HG03066 (cell line): Measurements from ENCODE around the gene REV3L.

Experiments
- ATAC-seq: cut with Tn5 transposase; IDR thresholded peaks from one replicate; pipeline ENCODE4 v1.9.1; 2021; ENCODE audit warnings: low read depth; ENCODE audit not compliant: unreplicated experiment

REV3L gene

DNA sequence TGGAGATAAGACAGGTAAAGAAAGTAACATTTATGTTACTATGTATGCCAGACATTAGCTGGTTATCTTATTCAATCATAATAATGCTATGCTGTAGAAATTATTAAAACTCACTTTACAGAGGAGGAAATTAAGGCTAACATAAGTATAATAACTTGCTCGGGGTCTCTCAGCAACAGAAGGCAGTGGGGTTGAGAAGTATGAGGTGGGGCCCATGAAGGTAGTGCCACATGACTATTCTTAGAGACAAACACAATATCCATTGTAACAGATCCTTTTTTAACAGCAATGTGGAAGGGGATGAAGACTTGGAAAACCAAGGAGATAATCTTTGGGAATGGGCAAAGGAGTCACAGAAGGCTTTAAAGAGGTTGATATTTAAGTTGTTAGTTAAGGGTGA lies 11.5 kb downstream of the REV3L start:
- no peak for ATAC-seq

DNA sequence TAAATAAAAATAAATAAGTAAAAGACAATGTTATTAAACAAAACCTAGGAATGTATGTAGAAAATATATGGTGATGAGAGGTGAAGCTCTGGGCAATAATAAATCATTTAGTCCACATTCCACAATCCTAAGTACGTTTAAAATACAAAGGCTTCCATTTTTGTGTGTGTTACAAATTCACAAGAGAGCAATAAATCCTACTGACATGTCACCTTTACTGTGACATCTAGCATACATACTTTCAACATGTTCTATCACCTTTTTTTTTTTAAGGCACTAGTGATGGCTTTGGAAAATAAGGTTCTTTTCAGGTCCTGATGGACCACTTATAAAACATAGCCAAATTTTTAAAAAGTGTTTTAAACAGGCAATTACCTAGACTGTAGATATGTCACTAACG lies 12.0 kb downstream of the REV3L start:
- no peak for ATAC-seq

DNA sequence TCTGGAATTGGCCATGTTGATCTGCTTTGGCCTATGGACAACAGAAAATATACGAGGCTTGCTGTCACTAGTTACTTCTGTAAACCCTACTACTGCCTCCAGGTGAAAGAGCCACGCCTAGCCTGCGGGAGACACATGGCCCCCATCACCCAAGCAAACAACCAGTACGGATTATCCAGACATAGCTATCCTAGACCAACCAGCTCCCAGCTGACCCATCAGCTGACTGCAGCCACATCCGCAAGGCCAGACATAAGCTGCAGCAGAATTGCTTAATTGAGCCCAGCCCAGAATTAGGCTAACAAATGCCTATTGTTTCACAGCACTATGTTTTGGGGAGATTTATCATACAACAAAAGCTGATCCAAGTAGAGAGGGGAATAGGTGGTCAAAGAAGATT lies 13.5 kb downstream of the REV3L start:
- ATAC-seq, result no peak

- no peak for ATAC-seq
These were observed 14.5 kb downstream of the REV3L start for GRCh38 chr6:111468329-111469012.

GRCh38 chr6:111464184-111464583 lies 18.8 kb downstream of the REV3L start:
- no peak for ATAC-seq

GRCh38 chr6:111462770-111463391 lies 20.1 kb downstream of the REV3L start:
- ATAC-seq, result no peak

DNA sequence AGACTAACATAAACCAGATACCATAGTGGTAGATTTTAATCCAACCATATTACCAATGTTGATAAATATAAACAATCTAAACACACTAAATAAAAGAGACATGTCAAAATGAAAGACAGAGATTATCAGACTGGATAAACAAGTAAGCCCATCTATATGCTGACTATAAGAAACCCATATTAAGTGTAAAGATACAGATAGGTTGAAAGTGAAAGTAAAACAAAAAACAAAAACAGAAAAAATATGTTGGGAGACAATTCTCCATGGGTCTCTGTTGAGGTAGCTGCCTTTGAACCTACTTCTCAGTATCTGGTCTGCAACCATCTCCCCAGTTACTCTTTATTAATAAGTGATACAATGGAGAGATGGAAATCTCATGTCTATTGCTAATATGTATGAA lies 21.2 kb downstream of the REV3L start:
- no peak for ATAC-seq

DNA sequence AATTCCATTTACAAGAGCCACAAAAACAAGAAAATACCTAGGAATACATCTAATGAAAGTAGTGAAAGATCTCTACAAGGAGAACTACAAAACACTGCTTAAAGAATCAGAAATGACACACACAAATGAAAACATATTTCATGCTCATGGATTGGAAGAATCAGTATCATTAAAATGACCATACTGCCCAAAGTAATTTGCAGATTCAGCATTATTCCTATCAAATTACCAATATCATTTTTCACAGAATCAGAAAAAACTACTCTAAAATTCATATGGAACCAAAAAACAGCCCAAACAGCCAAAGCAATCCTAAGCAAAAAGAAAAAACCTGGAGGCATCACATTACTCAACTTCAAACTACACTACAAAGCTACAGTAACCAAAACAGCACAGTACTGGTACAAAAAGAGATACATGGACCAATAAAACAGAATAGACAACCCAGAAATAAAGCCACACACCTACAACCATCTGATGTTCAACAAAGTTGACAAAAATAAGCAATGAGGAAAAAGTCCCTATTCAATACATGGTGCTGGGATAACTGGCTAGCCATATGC lies 24.3 kb downstream of the REV3L start:
- ATAC-seq, result no peak

GRCh38 chr6:111456208-111456607 lies 26.8 kb downstream of the REV3L start:
- ATAC-seq, result no peak

- no peak for ATAC-seq
These were observed 32.4 kb downstream of the REV3L start for GRCh38 chr6:111450636-111451035.

- ATAC-seq, result no peak
These were observed 32.9 kb downstream of the REV3L start for GRCh38 chr6:111450087-111450486.

GRCh38 chr6:111449129-111449528 lies 33.9 kb downstream of the REV3L start:
- ATAC-seq, result no peak

DNA sequence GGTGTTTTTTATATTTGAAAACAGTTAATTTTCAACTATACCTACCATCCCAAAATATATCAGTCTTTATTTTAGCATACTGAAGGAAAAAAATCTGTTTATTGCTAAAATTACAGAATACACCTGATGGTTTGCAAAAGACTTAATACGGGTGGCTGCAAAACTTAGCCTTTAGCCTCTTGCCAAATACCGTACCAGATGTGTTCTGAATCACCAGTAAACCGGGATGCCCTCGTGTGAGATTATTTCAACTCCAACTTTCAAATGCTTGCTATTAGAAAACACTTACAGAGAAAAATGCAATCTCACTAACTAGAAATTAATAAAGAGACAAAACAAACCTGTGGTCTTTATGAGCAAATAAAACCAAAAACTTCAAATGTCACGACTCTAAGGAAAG lies 36.0 kb downstream of the REV3L start:
- ATAC-seq, result no peak

- no peak for ATAC-seq
These were observed 37.2 kb downstream of the REV3L start for GRCh38 chr6:111445861-111446267.

DNA sequence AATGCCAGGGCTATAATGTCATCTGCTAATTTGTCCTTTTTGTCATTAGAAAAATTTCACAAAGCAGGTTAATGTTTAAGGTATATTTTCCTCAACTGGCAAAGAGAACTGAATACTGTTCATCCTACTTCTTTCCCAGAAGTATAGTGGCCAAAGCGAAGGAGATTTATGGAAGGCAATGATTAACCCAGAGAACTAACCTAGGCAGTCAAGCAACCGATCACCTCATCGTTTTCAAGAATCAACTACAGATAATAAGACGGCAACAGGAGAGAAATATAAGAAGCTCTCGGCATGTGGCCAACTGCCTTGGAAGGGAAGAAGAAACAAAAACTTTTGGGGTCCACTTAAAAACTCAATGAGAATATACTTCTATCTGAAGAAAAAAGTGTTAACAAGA lies 38.2 kb downstream of the REV3L start:
- no peak for ATAC-seq

DNA sequence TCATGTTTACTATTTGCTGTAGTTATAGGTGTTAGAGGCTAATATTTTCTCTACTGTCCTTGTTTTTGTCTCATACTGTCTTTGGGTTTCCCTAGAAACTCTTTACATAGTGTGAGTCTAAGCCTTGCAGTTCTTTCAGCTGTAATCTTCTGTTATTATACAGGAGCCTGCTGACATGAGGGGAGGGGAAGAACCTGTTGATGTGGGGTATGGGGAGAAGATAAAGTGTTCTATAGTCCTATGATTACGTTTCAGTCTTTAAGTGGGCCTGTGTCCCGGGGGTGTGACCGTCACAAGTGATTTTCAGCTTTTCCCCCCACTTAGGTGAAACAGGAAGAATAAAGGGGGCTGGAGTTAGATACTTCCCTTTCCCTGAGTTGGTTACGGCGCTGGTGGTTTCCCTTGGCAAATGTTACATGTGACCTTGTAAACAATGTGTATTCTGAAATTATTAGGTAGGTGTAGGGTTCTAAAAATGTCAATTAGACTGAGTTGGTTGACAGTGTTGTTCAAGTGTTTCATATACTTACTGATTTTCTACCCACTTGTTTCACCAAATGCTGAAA lies 41.3 kb downstream of the REV3L start:
- peak; percentile 47 for ATAC-seq

DNA sequence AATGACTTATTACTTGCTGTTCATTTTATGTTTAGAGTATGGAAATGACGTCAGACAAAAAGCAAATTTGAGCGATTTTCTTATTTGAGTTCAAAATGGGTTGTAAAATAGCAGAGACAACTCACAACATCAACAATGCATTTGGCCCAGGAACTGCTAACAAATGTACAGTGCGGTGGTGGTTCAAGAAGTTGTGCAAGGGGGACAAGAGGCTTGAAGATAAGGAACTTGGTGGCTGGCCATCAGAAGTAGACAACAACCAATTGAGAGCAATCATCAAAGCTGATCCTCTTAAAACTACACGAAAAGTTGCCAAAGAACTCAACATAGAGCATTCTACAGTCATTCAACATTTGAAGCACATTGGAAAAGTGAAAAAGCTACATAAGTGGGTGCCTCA lies 43.8 kb downstream of the REV3L start:
- no peak for ATAC-seq

GRCh38 chr6:111437573-111437972 lies 45.4 kb downstream of the REV3L start:
- ATAC-seq, result no peak

DNA sequence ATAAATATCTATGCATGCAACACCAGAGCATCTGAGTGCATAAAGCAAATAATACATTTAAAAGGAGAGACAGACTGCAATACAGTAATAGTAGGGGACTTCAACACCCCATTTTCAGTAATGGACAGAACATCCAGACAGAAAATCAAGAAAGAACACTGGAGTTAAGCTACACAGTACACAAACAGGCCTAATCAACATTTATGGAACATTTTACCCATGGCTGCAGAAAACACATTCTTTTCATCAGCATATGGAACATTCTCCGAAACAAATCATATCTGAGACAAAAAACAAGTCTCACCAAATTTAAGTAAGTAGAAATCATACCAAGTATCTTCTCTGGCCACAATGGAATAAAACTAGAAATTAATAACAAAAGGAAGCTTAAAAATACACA lies 50.5 kb downstream of the REV3L start:
- ATAC-seq, result no peak

- ATAC-seq, result no peak
These were observed 52.2 kb downstream of the REV3L start for GRCh38 chr6:111430605-111431376.

DNA sequence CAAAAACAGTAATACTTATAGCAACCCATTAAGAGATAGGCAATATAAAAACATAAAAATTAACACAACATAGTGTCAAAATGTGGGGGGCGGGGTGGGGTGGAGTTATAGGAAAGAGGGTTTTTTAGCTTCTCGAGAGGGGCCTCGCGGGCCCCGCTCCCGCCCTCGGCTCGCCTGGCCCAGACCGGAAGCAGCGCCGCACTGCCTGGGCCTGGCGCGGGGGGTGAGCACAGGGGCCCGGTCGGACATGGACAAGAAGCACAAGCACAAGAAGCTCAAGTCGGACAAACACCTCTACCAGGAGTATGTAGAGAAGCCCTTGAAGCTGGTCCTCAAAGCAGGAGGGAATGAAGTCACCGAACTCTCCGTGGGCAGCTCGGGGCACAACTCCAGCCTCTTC lies 53.4 kb downstream of the REV3L start:
- no peak for ATAC-seq
